Measurements from ENCODE around the gene C4BPA. TPM values are rescaled to one million over a fixed set of nuclear protein-coding genes. Genes with fewer than 3 reads are reported as not detected.

The C4BPA gene
- total RNA-seq, result under 1 TPM in 1 of 4 donors, not detected in 3; 0.14 TPM
- not detected for polyA plus RNA-seq
- long read RNA-seq, donor 1, result 0 reads
- long read RNA-seq, donor 2, result 0 reads
- long read RNA-seq, donor 3, result 0 reads
- long read RNA-seq, donor 4, result 0 reads

DNA sequence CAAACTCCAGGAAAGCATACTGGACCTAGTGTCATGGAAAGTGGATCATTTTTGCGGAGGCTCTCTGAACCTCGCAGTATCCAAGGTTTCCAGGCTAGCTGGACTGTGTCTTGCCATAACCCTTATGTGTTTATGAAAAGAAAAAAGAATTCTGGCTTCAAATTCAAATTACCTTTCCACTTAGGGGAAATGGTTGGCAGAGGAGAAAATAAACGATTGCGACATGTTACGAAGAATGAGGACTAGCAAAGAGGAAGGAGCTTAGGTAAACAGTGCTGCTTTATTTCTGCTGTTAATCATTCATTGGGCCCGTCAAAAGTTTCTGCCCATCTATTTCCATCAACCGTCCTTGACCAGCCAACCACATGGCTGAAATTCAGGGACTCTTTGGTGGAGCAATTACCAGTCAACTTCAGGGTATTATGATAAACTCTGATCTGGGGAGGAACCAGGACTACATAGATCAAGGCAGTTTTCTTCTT, at the start of gene C4BPA:
TSS of gene C4BPA (plus strand) at position 342 of the 482 bp plus-strand sequence. CDS start 8,793 bp downstream, outside the sequence.
- Histone ChIP-seq H3K27ac (ENCODE audit: low read length) (no peak within 1 kb of the TSS), H3K4me3 (ENCODE audit: low read length) (no peak within 1 kb of the TSS), H3K4me1 (ENCODE audit: control insufficient read depth, insufficient read depth, low read length) (no peaks in the 10 kb centered on the region), H3K9me3 (ENCODE audit: control insufficient read depth, low read length) (no peaks in the 10 kb centered on the region), H3K27me3 (ENCODE audit: control insufficient read depth, insufficient read depth) (no peaks in the 10 kb centered on the region)
- intact Hi-C loops (cut with DNase I), result no loop called here
- no peak for DNase-seq
- WGBS, result 85% methylated on average over 7 of the region's 7 CpGs
- no peak for ATAC-seq

DNA sequence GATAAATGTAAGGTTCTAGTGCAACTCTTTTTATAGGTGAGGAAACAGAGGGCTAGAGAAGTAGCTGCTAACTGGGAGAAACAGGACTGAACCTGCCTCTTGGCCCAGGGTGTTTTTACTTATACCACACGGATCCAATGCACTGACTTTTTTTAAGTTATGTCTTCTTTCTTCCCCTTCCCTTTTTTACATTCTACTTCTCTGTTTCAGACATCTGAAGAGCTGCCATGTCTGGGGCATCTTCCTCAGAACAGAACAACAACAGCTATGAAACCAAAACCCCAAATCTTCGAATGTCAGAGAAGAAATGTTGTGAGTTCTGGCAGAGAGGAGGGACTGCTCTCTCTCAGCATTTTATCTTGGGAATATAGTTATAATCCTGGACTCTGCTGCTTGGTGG, 49.5 kb upstream of the C4BPA start:
- no peaks in the 10 kb centered on the region for H3K4me1 ChIP-seq (ENCODE audit: control insufficient read depth, insufficient read depth, low read length)
- H3K27me3 ChIP-seq (ENCODE audit: control insufficient read depth, insufficient read depth), result no peaks in the 10 kb centered on the region
- peak overlapping the region; percentile 13 for H3K27ac ChIP-seq (ENCODE audit: low read length)
- intact Hi-C loops (cut with DNase I), result no loop called here
- 42% methylated on average over 2 of the region's 2 CpGs for WGBS
- no peaks in the 10 kb centered on the region for H3K9me3 ChIP-seq (ENCODE audit: control insufficient read depth, low read length)
- ATAC-seq (no peak), DNase-seq (no peak)
- H3K4me3 ChIP-seq (ENCODE audit: low read length), result no peak overlapping the region

DNA sequence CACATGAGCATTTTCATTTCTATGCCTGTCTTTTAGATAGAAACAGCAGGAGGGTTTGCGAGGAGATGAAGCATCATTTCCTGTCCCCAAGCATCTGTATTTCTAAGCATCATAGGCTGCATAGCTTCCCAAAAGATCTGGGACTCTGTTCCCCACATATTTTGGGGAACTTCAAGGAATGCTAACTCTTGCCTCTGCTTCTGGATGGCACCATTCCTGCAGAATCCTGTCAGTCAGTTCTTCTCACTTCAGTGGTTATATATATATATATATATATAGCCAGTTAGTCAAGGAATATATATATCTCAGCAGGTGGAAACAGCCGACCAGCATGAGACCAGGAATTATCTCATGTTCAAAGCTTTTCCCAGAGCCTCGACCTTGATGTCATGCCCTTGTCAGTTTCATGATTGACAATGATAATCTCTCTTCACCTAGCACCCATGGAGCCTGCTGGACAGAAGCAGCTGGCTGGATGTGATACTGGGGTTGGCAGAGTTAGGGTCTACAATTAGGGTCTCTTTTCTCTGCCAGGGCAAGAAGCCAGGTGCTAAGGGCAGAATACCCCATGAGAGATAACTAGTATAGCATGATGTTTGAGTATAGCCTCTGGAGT, 48.5 kb upstream of the C4BPA start:
- intact Hi-C loops (cut with DNase I), result no loop called here
- ATAC-seq (no peak), DNase-seq (no peak)
- no peaks in the 10 kb centered on the region for H3K9me3 ChIP-seq (ENCODE audit: control insufficient read depth, low read length)
- H3K4me3 ChIP-seq (ENCODE audit: low read length), result no peak overlapping the region
- 50% methylated on average over 3 of the region's 3 CpGs for WGBS
- no peaks in the 10 kb centered on the region for H3K4me1 ChIP-seq (ENCODE audit: control insufficient read depth, insufficient read depth, low read length)
- no peaks in the 10 kb centered on the region for H3K27me3 ChIP-seq (ENCODE audit: control insufficient read depth, insufficient read depth)
- no peak overlapping the region for H3K27ac ChIP-seq (ENCODE audit: low read length)

DNA sequence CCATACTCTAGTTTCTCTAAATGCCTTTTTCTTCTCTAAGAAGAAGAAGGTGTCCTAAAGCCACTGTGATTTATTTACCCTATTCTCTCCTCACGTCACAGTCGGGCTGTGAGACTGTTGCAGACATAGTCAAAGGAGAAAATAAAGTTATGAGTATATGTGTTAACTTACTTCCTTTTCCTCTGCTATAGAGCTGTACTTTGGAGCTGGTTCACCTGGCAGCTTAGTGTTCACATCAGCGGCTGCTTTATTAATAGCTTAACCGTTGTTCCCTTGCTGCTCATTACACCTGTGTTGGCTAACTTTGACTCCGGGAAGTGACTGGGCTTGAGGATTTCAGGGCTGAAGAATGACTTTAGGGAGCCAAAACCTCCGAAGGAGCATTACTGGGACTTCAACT, 47.4 kb upstream of the C4BPA start:
- Histone ChIP-seq H3K4me1 (ENCODE audit: control insufficient read depth, insufficient read depth, low read length) (no peaks in the 10 kb centered on the region), H3K27me3 (ENCODE audit: control insufficient read depth, insufficient read depth) (no peaks in the 10 kb centered on the region), H3K4me3 (ENCODE audit: low read length) (no peak overlapping the region), H3K27ac (ENCODE audit: low read length) (no peak overlapping the region), H3K9me3 (ENCODE audit: control insufficient read depth, low read length) (no peaks in the 10 kb centered on the region)
- DNase-seq, result no peak
- no peak for ATAC-seq
- 90% methylated on average over 6 of the region's 6 CpGs for WGBS
- intact Hi-C loops (cut with DNase I), result no loop called here

DNA sequence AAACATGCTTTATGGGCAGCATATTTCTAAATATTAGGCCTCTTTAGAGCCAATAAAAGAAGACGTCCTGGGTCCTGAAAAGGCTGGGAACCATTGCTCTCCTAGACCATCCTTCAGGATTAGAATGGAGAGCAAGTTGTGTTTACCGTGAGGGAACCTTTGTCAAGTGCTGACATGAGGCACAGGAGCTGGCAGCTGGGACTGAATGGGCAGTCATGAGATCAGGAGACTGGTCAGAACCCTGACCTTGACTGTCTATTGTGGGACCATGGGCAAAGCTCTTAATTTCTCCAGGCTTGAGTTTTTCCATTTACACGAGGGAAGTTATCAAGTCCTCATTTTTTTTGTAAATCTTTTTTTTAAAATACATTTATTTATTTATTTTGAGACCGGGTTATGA, 45.8 kb upstream of the C4BPA start:
- DNase-seq (no peak), ATAC-seq (no peak)
- Histone ChIP-seq H3K4me1 (ENCODE audit: control insufficient read depth, insufficient read depth, low read length) (no peaks in the 10 kb centered on the region), H3K4me3 (ENCODE audit: low read length) (no peak overlapping the region), H3K9me3 (ENCODE audit: control insufficient read depth, low read length) (no peaks in the 10 kb centered on the region), H3K27me3 (ENCODE audit: control insufficient read depth, insufficient read depth) (no peaks in the 10 kb centered on the region), H3K27ac (ENCODE audit: low read length) (no peak overlapping the region)
- WGBS, result 81% methylated on average over 4 of the region's 4 CpGs
- intact Hi-C loops (cut with DNase I), result no loop called here

DNA sequence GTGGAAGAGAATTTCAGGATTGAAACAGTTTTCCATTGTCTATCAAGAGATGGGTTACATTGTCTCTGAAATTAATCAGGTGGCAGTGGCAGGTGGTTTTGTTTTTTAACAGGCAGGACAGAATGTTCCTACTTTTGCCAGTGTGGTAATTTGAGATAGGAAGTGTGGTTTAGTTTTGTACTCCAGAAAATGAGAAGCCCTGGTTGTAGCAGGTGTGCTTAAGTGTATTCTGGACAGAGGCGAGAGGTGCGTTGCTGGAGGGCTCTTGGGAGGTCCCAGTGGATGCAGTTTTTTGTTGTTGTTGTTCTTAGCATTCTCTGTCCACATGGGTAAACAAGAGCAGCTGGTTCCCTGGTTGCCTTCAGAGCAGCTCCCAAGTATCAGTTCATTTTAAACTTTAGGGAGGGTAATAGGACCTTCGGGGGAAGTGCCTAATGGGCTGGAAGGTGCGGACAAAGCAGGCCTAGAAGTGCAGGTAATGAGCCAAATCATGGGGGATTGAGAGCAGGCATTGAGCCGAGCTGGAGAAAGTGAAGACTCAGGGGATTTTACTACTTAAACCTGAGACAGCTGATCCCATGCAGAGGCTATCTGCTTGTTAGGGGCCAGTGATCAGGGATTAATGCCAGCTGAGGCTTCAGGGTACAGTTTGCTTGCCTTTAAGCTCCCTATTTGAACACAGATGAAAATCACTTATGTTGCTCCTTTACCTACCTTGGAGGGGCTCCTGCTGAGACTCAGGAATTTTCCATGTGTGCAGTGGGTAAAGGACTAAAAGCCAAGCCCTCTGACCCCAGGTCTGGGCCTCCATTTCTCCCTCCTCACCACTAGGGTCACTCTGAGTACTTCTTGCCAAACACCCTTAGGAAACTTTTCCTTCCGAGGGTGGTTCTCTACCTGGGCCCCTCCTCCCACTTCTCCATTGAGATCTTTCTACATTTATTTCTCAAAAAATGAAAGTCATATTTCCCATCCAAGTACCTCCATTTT, 44.9 kb upstream of the C4BPA start:
- no peak overlapping the region for H3K27ac ChIP-seq (ENCODE audit: low read length)
- 82% methylated on average over 6 of the region's 6 CpGs for WGBS
- DNase-seq (no peak), ATAC-seq (no peak)
- H3K27me3 ChIP-seq (ENCODE audit: control insufficient read depth, insufficient read depth), result no peaks in the 10 kb centered on the region
- no peaks in the 10 kb centered on the region for H3K9me3 ChIP-seq (ENCODE audit: control insufficient read depth, low read length)
- no peak overlapping the region for H3K4me3 ChIP-seq (ENCODE audit: low read length)
- H3K4me1 ChIP-seq (ENCODE audit: control insufficient read depth, insufficient read depth, low read length), result no peaks in the 10 kb centered on the region
- intact Hi-C loops (cut with DNase I), result no loop called here

DNA sequence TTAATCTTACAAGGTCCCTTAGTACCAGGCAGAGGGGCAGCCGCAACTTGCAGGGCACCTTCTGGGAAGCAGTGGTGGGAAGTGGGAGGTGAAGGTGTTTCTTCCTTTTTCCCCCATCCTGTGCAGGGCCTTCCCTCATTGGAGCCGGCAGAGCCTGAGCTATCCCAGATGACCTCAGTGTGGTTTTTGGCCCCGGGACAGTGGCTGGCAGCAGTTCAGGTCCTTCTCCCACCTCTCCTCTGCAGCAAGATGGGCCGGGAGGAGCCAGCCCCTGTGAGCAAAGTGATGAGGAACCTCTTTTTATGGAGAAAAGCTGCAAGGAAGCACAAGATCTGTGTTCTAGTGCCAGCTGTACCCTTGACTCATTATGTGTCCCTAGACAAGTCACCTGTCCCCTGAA, 44.2 kb upstream of the C4BPA start:
- no peak for DNase-seq
- WGBS, result 48% methylated on average over 4 of the region's 4 CpGs
- intact Hi-C loops (cut with DNase I), result no loop called here
- H3K27ac ChIP-seq (ENCODE audit: low read length), result no peak overlapping the region
- H3K27me3 ChIP-seq (ENCODE audit: control insufficient read depth, insufficient read depth), result no peaks in the 10 kb centered on the region
- H3K4me3 ChIP-seq (ENCODE audit: low read length), result no peak overlapping the region
- peak in 1 of 2 donors; percentile 10 for ATAC-seq
- H3K9me3 ChIP-seq (ENCODE audit: control insufficient read depth, low read length), result no peaks in the 10 kb centered on the region
- H3K4me1 ChIP-seq (ENCODE audit: control insufficient read depth, insufficient read depth, low read length), result peaks cover 3% of the 10 kb centered on the region

DNA sequence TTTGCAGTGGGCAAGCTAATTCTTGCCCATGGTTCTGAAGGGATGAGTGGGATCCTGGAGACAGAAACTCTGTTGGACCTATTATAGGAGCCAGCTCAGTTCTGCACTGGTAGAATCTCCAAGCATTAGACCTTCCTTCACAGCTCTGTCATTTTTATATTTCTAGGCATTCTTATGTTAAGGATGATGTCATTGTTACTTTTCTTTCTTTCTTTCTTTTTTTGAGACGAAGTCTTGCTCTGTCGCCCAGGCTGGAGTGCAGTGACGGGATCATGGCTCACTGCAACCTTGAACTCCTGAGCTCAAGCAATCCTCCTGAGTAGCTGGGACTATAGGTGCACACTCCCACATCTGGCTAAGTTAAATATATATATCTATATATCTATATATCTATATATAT, 43.4 kb upstream of the C4BPA start:
- ATAC-seq (no peak), DNase-seq (no peak)
- no peaks in the 10 kb centered on the region for H3K9me3 ChIP-seq (ENCODE audit: control insufficient read depth, low read length)
- peaks cover 3% of the 10 kb centered on the region for H3K4me1 ChIP-seq (ENCODE audit: control insufficient read depth, insufficient read depth, low read length)
- intact Hi-C loops (cut with DNase I), result no loop called here
- H3K27ac ChIP-seq (ENCODE audit: low read length), result no peak overlapping the region
- 91% methylated on average over 3 of the region's 3 CpGs for WGBS
- H3K4me3 ChIP-seq (ENCODE audit: low read length), result no peak overlapping the region
- H3K27me3 ChIP-seq (ENCODE audit: control insufficient read depth, insufficient read depth), result no peaks in the 10 kb centered on the region

DNA sequence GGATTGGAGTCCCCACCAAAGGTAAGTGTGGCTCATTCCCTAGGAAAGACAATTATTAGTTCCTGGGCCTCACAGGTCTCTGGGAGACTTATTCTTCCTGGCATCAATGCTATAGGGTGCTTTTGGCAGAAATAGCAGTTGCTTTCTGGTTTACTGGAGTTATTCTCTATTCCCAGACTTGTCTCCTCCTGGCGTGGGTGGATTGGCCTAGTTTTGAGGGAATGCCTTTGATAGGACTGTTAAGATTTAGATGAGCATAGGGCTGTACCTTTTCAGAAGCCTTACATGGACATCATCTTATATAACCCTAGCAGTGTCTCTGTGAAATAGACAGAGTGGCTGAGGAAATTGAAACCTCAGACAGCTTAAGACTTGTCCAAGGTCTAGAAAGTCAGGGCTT, 42.0 kb upstream of the C4BPA start:
- ATAC-seq (no peak), DNase-seq (no peak)
- H3K9me3 ChIP-seq (ENCODE audit: control insufficient read depth, low read length), result no peaks in the 10 kb centered on the region
- H3K4me1 ChIP-seq (ENCODE audit: control insufficient read depth, insufficient read depth, low read length), result peaks cover 3% of the 10 kb centered on the region
- H3K27me3 ChIP-seq (ENCODE audit: control insufficient read depth, insufficient read depth), result no peaks in the 10 kb centered on the region
- intact Hi-C loops (cut with DNase I), result no loop called here
- H3K4me3 ChIP-seq (ENCODE audit: low read length), result no peak overlapping the region
- 90% methylated on average over 1 of the region's 1 CpG for WGBS
- H3K27ac ChIP-seq (ENCODE audit: low read length), result no peak overlapping the region

DNA sequence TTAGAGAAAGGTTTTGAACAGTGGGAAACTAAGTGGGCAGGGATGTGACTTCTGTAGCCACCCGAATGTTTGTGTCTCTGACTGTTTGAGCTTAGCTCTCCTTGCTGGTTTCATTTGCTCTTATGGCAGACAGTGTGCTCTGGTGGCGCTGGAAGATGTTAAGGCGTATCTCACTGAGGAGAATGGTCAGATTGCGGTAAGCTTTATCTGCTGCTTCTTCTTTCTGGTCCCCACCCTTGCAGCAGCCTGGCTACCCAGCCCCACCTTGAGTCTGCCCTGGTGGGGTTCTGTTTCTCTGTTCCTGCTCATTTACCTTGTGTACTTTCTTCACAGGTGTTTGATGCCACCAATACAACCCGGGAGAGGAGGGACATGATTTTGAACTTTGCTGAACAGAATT, 41.0 kb upstream of the C4BPA start:
- 98% methylated on average over 5 of the region's 5 CpGs for WGBS
- DNase-seq (no peak), ATAC-seq (no peak)
- H3K4me3 ChIP-seq (ENCODE audit: low read length), result no peak overlapping the region
- H3K27ac ChIP-seq (ENCODE audit: low read length), result no peak overlapping the region
- H3K9me3 ChIP-seq (ENCODE audit: control insufficient read depth, low read length), result no peaks in the 10 kb centered on the region
- no peaks in the 10 kb centered on the region for H3K27me3 ChIP-seq (ENCODE audit: control insufficient read depth, insufficient read depth)
- intact Hi-C loops (cut with DNase I), result no loop called here
- peaks cover 3% of the 10 kb centered on the region for H3K4me1 ChIP-seq (ENCODE audit: control insufficient read depth, insufficient read depth, low read length)

DNA sequence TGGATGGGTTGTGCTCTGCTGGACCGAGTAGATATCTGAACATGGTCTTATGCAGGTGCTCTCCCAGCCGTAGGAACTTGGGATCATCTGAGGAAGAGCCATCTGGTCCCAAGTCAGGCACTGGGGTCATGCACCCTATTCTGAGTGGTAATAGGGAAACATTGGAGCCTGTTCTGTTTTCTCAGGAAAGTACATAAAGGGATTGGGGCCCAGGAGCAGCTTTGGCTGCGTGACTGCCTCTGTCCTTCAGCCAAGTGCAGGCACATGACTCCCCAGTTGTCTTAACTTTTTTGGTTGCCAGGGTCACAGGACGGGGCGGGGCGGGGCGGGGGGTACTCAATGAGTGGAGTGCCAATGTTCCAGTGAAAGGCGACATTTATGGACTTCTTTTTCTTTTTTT, 39.5 kb upstream of the C4BPA start:
- Histone ChIP-seq H3K4me1 (ENCODE audit: control insufficient read depth, insufficient read depth, low read length) (peaks cover 3% of the 10 kb centered on the region), H3K27ac (ENCODE audit: low read length) (peak overlapping the region; percentile 47), H3K27me3 (ENCODE audit: control insufficient read depth, insufficient read depth) (no peaks in the 10 kb centered on the region), H3K9me3 (ENCODE audit: control insufficient read depth, low read length) (no peaks in the 10 kb centered on the region), H3K4me3 (ENCODE audit: low read length) (no peak overlapping the region)
- WGBS, result 77% methylated on average over 8 of the region's 8 CpGs
- intact Hi-C loops (cut with DNase I), result no loop called here
- ATAC-seq (peak; percentile 61 to 73), DNase-seq (no peak)
